Measurements from ENCODE around the gene CYREN. TPM values are rescaled to one million over a fixed set of nuclear protein-coding genes. Genes with fewer than 3 reads are reported as not detected.

The CYREN gene
- total RNA-seq, 2 experiments from 2014 or later = 32.6 to 40.5 TPM

DNA sequence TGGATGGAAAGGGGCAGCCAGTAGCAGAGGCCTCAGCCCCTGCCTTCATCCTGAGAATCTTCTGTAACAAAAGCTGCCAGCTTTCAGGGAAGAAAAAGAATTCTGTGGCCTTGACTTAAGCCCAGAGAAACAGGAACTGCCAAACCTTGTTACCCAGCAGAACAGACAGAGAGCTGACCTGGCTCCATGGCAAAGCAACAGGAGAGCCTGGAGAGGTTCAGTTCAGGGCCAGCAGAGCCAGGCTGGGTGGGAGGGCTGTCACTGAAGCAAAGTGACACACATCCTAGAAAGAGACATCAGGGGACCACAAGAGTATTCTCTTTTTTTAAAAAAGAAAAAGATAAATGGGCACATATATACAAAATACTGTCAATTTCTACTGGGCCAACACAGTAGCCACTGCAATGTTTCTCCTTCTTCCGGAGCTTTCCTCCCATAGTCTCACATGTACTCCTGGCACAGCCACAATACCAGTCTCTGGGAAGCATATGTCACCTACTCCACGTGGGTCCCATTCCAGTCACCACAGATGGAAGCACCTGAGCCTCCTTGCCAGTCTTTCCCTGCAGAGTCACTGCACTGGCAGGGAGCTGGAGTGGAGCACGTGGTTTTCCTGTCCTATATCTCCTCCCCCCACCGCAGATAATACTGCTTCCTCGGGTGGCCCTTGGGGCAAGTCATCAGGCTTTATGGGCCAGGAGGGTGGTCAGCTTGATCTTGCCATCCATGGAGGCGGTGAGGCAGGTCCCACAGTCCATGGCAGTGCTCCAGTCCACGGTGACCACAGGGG is 15.2 kb upstream of the CYREN start:
- no peak overlapping the region for H3K27ac Mint-ChIP-seq
- peaks cover 23% of the 10 kb centered on the region for H3K9me3 Mint-ChIP-seq (ENCODE audit: low read depth)
- H3K4me1 Mint-ChIP-seq = no peaks in the 10 kb centered on the region
- intact Hi-C loops (cut with DNase I, micrococcal nuclease) = no loop called here
- POLR2A ChIA-PET = interaction anchor here (0.6 kb wide), 1 partner anchor 335 kb away, joined by 3 read pairs; no protein-coding TSS in a partner anchor
- H3K36me3 Mint-ChIP-seq (ENCODE audit: low read depth) = peaks cover 60% of the 10 kb centered on the region
- ATAC-seq = no peak
- no peaks in the 10 kb centered on the region for H3K27me3 Mint-ChIP-seq
- CTCF ChIA-PET = interaction anchor here (0.7 kb wide), 1 partner anchor 19 kb away, joined by 3 read pairs; no protein-coding TSS in a partner anchor
- H3K4me3 Mint-ChIP-seq = no peak overlapping the region
- DNase-seq = no peak

DNA sequence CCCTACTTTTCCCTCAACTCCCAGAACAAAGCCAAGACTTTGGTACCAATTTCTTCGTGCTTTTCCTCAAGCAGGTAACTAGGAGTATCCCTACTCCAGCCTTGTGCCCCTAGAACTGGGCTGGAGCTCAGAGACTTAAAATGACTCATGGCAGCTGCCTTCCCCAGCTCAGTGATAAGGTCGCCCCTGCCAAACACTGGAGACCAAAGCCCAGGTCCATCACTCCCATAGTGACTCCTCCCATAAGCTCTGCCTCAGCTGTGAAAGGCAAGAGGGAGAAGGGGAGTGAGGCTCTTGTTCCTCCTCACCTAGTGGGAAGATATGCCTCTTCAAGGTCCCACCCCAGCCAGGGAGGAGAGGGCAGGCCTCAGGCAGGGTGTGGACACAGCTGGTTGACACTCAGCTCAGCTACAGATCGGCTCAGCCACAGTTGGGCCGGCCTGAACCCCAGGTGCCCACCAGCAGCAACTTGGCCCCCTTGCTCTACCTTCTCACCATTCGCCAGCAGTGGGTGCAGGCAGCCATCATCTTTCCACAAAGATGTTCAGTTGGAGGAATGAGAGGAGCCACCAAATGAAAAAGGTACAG is 13.8 kb upstream of the CYREN start:
- CTCF ChIA-PET = no interaction called here
- H3K27ac Mint-ChIP-seq = no peak overlapping the region
- H3K27me3 Mint-ChIP-seq = no peaks in the 10 kb centered on the region
- H3K4me1 Mint-ChIP-seq = no peaks in the 10 kb centered on the region
- peaks cover 56% of the 10 kb centered on the region for H3K36me3 Mint-ChIP-seq (ENCODE audit: low read depth)
- ATAC-seq (no peak), DNase-seq (no peak)
- POLR2A ChIA-PET = no interaction called here
- peaks cover 30% of the 10 kb centered on the region for H3K9me3 Mint-ChIP-seq (ENCODE audit: low read depth)
- no peak overlapping the region for H3K4me3 Mint-ChIP-seq
- intact Hi-C loops (cut with DNase I, micrococcal nuclease) = no loop called here

DNA sequence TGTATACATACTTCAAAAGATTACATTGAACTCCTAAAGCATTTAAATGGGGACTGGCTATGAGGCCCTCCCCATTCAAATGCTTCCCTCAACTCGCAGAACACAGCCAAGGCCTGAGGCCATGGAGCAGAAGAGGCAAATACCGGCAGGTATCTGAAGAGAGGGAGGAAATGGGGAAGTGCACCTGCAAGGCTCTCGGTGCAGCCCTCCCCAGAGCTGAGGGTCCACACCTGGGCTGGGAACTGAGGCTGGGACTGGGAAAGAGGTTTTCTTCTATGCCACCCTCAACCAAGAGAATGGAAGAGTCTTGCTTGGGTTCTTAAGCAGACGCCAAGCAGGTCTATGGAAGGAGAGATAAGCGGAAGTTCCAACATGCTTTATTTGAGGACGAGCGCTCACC is 13.0 kb upstream of the CYREN start:
- DNase-seq (no peak), ATAC-seq (no peak)
- CTCF ChIA-PET = interaction anchor here (0.6 to 0.7 kb wide), 2 partner anchors 32 to 589 kb away, joined by 3 read pairs; no protein-coding TSS in a partner anchor
- Mint-ChIP-seq H3K9me3 (ENCODE audit: low read depth) (peaks cover 32% of the 10 kb centered on the region), H3K4me3 (no peak overlapping the region), H3K4me1 (no peaks in the 10 kb centered on the region), H3K27ac (no peak overlapping the region), H3K36me3 (ENCODE audit: low read depth) (peaks cover 50% of the 10 kb centered on the region), H3K27me3 (no peaks in the 10 kb centered on the region)
- POLR2A ChIA-PET = no interaction called here
- intact Hi-C loops (cut with DNase I, micrococcal nuclease) = no loop called here

DNA sequence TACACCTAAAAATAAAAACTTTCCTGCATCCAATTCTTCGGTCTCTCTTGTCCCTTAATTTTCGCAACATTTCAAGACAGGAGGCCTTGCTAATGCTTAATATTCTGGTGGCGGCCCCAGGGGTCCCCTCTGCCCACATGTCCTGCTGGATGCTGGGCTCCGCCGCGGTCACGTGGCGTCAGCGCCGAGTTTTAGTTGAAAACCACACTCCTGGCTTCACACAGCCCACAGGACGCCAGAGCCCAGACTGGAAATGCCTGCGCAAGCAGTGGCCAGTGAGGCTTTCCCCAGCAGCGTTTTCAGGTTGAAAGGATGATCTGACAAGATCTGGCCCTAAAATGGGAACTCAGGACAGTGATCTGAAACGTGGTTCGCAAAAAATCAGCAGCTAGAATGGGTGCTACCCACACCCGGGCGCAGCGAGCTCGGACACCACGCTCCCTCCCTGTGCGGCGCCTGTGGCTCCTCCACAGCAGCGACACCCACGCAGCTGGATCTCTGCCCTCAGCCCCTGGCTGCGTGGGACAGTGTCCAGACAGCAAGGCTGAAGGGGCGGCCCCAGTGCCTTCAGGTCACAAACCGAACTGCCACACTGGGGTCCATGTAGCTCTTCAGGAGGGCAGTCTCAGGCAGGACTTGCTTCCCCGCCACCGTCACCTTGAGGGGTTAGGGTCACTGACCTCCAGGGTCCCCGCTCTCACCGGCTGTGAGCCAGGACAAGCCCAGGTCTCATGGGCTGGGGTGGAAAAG is 11.6 kb upstream of the CYREN start:
- Mint-ChIP-seq H3K4me3 (no peak overlapping the region), H3K27me3 (no peaks in the 10 kb centered on the region), H3K27ac (no peak overlapping the region), H3K9me3 (ENCODE audit: low read depth) (peaks cover 32% of the 10 kb centered on the region), H3K36me3 (ENCODE audit: low read depth) (peaks cover 45% of the 10 kb centered on the region), H3K4me1 (no peaks in the 10 kb centered on the region)
- ATAC-seq (no peak), DNase-seq (no peak)
- CTCF ChIA-PET = interaction anchor here (2.5 kb wide), 1 partner anchor 10 kb away, joined by 8 read pairs; the partner anchor contains the start of gene CYREN
- intact Hi-C loops (cut with DNase I, micrococcal nuclease) = no loop called here
- POLR2A ChIA-PET = no interaction called here

DNA sequence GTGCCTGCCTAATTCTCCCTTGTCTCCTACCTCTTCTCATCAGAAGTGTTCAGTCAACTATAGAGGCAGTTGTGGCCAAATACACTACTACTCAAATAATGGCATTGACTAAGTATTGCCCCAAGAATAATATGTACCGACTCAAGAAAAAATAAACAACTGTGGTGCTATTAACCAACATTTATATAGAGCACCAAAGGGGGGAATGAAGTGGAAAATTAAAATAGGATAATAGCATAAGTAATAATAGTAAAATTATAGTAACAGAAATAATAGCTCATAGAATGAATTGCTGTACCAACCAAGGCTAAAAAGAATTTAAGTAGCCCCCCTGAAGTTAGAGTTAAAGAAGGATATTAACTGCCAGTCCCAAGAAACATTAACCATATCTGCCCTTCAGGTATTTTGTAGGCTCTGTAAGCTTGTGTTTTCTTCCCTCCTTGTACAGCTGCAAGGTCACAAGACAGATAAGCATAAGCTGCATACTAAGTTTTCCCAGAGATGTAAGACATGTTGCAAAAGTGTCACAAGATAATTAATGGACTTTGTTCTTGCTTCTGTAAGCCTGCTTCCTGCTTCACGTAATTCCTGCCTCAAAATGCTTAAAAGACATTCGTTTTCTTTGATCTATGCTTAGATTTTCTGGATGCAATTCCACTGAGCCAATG is 10.9 kb upstream of the CYREN start:
- ATAC-seq = no peak
- H3K36me3 Mint-ChIP-seq (ENCODE audit: low read depth) = peaks cover 45% of the 10 kb centered on the region
- ChIA-PET CTCF (interaction anchor here (2.5 kb wide), 1 partner anchor 10 kb away, joined by 8 read pairs; the partner anchor contains the start of gene CYREN), POLR2A (no interaction called here)
- peaks cover 32% of the 10 kb centered on the region for H3K9me3 Mint-ChIP-seq (ENCODE audit: low read depth)
- no peak overlapping the region for H3K27ac Mint-ChIP-seq
- intact Hi-C loops (cut with DNase I, micrococcal nuclease) = no loop called here
- H3K4me1 Mint-ChIP-seq = no peaks in the 10 kb centered on the region
- H3K4me3 Mint-ChIP-seq = no peak overlapping the region
- H3K27me3 Mint-ChIP-seq = no peaks in the 10 kb centered on the region
- no peak for DNase-seq

DNA sequence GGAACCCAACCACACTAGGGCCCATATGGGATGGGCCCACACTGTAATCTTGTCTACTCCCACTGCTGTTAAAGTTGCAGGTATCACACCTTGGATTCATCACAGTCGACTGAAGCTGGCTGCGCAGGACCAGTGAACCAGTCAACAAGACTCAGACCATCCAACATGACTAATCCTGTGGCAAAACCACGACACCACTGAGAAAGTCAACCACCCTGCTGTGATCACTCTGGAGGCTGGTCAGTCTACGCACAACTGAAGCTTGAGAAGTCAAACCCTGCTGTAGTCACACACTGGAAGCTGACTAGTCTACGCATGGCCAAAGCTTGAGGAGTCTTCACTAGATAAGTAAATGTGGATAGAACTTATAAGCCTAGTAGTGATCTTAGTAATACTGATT is 9.6 kb upstream of the CYREN start:
- Mint-ChIP-seq H3K36me3 (ENCODE audit: low read depth) (peaks cover 39% of the 10 kb centered on the region), H3K9me3 (ENCODE audit: low read depth) (peaks cover 32% of the 10 kb centered on the region), H3K4me1 (no peaks in the 10 kb centered on the region), H3K27ac (no peak overlapping the region), H3K4me3 (no peak overlapping the region), H3K27me3 (no peaks in the 10 kb centered on the region)
- ATAC-seq (peak; percentile 51), DNase-seq (no peak)
- POLR2A ChIA-PET = no interaction called here
- CTCF ChIA-PET = interaction anchor here (0.6 to 2.5 kb wide), 3 partner anchors 8 to 621 kb away, joined by 3 to 8 read pairs (median 4); partner anchors contain the start of genes AGBL3 and CYREN
- intact Hi-C loops (cut with DNase I, micrococcal nuclease) = no loop called here

DNA sequence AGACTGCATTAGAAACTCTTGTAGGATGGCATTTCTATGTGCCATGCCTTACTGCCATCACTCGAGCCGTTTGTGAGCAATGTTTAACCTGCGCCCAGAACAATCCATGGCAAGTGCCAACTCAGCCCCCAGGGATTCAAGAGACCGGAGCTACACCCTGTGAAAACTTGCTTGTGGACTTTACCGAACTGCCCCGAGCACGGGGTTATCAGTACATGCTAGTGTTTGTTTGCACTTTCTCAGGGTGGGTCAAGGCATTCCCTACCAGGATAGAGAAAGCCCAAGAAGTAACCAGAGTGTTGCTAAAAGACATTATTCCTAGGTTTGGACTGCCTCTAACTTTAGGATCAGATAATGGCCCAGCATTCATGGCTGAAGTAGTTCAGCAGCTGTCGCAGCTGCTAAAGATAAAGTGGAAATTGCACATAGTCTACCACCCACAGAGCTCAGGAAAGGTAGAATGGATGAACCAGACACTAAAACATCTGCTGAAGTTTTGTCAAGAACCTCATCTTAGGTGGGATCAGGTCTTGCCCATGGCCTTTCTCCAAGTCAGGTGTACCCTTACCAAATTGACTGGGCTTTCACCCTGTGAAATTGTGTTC is 8.9 kb upstream of the CYREN start:
- no peaks in the 10 kb centered on the region for H3K4me1 Mint-ChIP-seq
- peaks cover 32% of the 10 kb centered on the region for H3K9me3 Mint-ChIP-seq (ENCODE audit: low read depth)
- intact Hi-C loops (cut with DNase I, micrococcal nuclease) = no loop called here
- CTCF ChIA-PET = interaction anchor here (1.3 to 2.5 kb wide), 2 partner anchors 8 to 193 kb away, joined by 4 to 8 read pairs; partner anchors contain the start of genes AGBL3 and CYREN
- DNase-seq (no peak), ATAC-seq (no peak)
- H3K4me3 Mint-ChIP-seq = no peak overlapping the region
- peaks cover 32% of the 10 kb centered on the region for H3K36me3 Mint-ChIP-seq (ENCODE audit: low read depth)
- H3K27me3 Mint-ChIP-seq = no peaks in the 10 kb centered on the region
- H3K27ac Mint-ChIP-seq = no peak overlapping the region
- POLR2A ChIA-PET = no interaction called here

DNA sequence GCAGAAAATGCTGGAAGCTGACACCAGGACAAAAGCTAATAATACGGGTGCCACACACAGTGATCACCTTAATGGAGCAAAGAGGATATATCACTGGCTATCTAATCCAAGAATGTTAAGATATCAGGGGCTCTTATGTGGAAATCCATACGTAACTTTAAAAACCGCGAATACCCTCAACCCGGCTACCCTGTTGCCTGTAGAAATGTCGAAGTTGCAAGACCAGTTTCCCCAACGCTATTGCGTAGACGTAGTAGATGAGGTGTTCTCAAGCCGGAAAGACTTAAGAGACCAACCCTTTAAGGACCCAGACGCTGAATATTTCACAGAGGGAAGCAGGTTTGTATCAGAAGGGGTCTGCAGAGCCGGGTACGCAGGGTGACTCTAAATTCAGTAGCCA is 7.9 kb upstream of the CYREN start:
- intact Hi-C loops (cut with DNase I, micrococcal nuclease) = no loop called here
- CTCF ChIA-PET = no interaction called here
- H3K4me1 Mint-ChIP-seq = no peaks in the 10 kb centered on the region
- POLR2A ChIA-PET = no interaction called here
- H3K36me3 Mint-ChIP-seq (ENCODE audit: low read depth) = peaks cover 21% of the 10 kb centered on the region
- DNase-seq (no peak), ATAC-seq (no peak)
- H3K4me3 Mint-ChIP-seq = no peak overlapping the region
- H3K27me3 Mint-ChIP-seq = no peaks in the 10 kb centered on the region
- H3K9me3 Mint-ChIP-seq (ENCODE audit: low read depth) = peaks cover 27% of the 10 kb centered on the region
- H3K27ac Mint-ChIP-seq = no peak overlapping the region

DNA sequence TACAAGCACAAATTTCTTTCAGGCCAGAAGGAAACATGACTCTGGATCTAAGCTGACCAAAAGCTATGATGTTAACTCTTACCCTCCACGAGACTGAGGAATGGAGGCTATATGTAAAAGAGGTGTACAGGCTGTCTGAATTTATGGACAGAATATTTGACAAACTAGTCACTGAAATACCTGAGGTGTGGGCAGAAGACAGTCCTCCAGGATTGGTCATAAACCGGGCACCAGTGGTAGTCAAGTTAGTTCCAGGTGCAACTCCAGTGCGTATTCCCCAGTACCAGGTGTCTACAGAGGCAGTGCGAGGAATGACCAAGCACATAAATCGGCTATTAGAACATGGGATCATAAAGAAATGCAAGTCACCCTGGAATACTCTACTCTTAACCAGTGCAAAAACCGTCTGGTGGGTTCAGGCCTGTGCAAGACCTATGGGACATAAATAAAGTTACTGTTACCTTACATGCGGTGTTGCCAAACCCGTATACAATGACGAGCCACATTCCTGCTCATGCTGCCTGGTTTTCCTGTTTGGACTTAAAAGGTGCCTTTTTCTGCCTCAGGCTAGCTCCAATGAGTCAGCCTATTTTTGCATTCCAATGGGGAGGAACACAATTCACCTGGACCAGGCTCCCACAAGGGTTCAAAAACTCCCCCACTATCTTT is 6.7 kb upstream of the CYREN start:
- intact Hi-C loops (cut with DNase I, micrococcal nuclease) = no loop called here
- ChIA-PET POLR2A (no interaction called here), CTCF (no interaction called here)
- Mint-ChIP-seq H3K27me3 (no peaks in the 10 kb centered on the region), H3K4me1 (peaks cover 1% of the 10 kb centered on the region), H3K36me3 (ENCODE audit: low read depth) (peaks cover 11% of the 10 kb centered on the region), H3K9me3 (ENCODE audit: low read depth) (peaks cover 19% of the 10 kb centered on the region), H3K4me3 (no peak overlapping the region), H3K27ac (no peak overlapping the region)
- DNase-seq = no peak
- ATAC-seq = no peak

DNA sequence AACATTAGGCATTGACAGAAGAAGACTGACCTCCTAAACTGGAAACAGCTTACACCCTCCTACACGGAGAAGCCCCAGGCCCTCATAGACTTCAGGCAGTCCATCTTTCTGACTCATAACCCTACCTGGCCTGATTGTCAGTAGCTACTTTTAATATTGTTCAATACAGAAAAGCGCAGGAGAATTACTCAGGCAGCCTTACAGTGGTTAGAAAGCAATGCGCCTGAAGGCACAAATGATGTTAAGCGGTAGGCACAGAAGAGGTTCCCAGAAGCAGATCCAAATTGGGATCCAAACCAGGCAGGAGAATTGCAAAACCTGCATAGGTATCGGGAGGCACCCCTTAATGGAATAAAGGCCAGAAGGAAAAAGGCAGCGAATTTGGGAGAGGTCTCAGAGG is 5.4 kb upstream of the CYREN start:
- intact Hi-C loops (cut with DNase I, micrococcal nuclease) = no loop called here
- no peaks in the 10 kb centered on the region for H3K27me3 Mint-ChIP-seq
- POLR2A ChIA-PET = no interaction called here

More for the DNA sequence above, 5.4 kb upstream of the CYREN start:
- Mint-ChIP-seq H3K9me3 (ENCODE audit: low read depth) (peaks cover 9% of the 10 kb centered on the region), H3K36me3 (ENCODE audit: low read depth) (peaks cover 2% of the 10 kb centered on the region), H3K27ac (no peak overlapping the region), H3K4me1 (peaks cover 10% of the 10 kb centered on the region), H3K4me3 (no peak overlapping the region)
- DNase-seq = no peak
- no peak for ATAC-seq
- CTCF ChIA-PET = interaction anchor here (1.0 kb wide), 1 partner anchor 11 kb away, joined by 3 read pairs; no protein-coding TSS in a partner anchor

All from activated CD4-positive, alpha-beta T cell treated with anti-CD3 and anti-CD28 coated beads for 36 hours (primary cell).